Hematopoietic multipotent progenitor cell (in vitro differentiated cells): ENCODE data around the gene CACNA2D4. TPM values are rescaled to one million over a fixed set of nuclear protein-coding genes. Genes with fewer than 3 reads are reported as not detected.
"Not testable (repeated sequence)": the region's sequence is repeated elsewhere in the genome, so short reads cannot be mapped to it uniquely, and the experiment has no call there.

Source experiments
- DNase-seq, 3 donors: peaks; one replicate each; pipeline ENCODE4 v3.0.0-alpha.2; 2011 to 2015; ENCODE audit warnings: low read depth in 2 of 3, low spot score in 2 of 3
- total RNA-seq: library from RNA; depleted of rRNA; stranded (reverse); fragments of >200 nt; gene quantifications from one replicate; pipeline ENCODE4 v1.2.3, GENCODE V29; 2012

The CACNA2D4 gene, protein sequence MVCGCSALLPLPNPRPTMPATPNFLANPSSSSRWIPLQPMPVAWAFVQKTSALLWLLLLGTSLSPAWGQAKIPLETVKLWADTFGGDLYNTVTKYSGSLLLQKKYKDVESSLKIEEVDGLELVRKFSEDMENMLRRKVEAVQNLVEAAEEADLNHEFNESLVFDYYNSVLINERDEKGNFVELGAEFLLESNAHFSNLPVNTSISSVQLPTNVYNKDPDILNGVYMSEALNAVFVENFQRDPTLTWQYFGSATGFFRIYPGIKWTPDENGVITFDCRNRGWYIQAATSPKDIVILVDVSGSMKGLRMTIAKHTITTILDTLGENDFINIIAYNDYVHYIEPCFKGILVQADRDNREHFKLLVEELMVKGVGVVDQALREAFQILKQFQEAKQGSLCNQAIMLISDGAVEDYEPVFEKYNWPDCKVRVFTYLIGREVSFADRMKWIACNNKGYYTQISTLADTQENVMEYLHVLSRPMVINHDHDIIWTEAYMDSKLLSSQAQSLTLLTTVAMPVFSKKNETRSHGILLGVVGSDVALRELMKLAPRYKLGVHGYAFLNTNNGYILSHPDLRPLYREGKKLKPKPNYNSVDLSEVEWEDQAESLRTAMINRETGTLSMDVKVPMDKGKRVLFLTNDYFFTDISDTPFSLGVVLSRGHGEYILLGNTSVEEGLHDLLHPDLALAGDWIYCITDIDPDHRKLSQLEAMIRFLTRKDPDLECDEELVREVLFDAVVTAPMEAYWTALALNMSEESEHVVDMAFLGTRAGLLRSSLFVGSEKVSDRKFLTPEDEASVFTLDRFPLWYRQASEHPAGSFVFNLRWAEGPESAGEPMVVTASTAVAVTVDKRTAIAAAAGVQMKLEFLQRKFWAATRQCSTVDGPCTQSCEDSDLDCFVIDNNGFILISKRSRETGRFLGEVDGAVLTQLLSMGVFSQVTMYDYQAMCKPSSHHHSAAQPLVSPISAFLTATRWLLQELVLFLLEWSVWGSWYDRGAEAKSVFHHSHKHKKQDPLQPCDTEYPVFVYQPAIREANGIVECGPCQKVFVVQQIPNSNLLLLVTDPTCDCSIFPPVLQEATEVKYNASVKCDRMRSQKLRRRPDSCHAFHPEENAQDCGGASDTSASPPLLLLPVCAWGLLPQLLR
- 9.4 TPM for total RNA-seq

GRCh38 chr12:1918081-1918883 lies at the start of gene CACNA2D4:
CACNA2D4 (minus strand) TSS chr12:1918652; CDS start chr12:1918473, 179 bp downstream.
- DNase-seq: peak in 1 of 3 donors; percentile 45

GRCh38 chr12:1966561-1967226 lies 48.2 kb upstream of the CACNA2D4 start:
- no peak for DNase-seq

DNA sequence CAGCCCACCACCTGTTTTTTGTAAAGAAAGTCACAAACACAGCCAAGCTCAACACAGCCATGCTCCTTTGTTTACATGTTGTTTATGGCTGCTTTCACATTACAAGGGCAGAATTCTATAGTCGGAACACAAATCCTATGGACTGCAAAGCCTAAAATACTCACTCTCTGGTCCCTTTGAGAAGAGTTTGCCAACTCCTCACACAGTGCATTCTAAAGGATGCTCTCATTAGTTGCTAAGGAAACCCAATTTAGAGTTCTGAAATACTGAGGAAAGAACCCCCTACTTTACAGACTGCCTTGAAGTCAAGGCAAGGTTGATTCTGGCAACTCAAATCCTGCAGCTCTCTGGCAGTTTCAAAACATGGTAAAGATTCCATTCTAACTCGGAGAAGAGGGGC lies 47.5 kb upstream of the CACNA2D4 start:
- DNase-seq: no peak

DNA sequence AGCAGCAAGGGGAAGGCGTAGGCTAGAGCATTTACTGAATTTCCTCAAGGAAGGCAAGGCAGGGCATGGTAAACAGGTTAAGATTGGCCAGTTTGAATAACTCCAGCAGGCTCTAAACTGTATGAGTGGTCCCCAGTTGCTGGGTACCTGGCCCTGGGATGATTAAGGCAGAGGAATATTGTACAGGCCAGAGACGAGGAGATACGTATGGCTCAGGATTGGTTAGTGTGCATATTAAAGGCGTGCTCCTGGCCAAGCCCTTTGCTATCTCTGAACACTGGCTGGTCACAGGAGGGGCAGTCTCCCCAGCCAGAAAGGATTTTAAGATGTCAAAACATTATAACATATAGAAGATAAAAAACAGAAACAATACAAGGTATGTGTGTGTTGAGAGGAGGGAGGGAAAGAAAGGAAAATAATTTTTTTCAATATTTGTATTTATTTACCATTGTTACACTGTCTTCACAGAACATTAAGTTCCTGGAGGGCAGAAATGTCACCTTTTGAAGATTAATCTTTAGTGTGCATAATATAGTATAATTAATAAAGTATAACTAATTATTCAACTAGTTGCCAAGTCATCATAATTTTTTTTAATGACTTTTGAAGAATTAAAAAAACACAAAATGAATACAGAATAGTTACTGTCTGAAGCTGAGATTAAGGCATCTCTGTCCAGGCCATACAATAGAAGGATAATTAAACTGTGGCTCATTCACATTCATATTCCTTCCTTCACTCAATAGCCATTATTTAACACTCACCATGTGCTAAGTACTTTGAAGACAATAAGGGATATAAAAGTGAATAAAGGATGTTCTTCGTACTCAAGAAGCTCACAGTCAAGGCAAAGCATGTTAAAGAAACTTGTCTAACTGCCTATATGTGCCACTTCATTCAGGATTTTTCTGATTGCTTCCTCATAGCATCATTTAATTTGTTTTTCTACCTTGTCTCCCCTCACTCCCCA lies 43.9 kb upstream of the CACNA2D4 start:
- no peak for DNase-seq

DNA sequence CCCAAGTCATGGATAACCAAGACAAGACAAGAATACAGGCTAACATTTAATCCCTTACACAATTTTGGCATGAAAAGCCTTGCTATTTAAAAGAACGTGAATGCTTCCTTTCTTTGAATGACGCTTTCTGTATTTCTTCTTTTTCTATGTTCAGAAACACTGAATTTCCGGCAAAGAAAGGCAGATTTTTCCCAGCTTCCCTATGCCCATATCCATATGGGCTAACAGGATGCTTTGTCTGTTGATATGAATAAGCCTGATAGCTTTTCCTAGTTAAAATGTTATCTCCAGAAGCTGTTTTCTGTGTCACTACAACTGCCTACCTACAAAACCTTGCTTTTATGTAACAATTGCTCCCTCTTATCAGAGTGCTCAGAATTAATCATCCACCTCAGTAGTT lies 38.3 kb upstream of the CACNA2D4 start:
- DNase-seq: no peak

GRCh38 chr12:1949771-1950470 lies 31.5 kb upstream of the CACNA2D4 start:
- DNase-seq: no peak

- DNase-seq: no peak
These were observed 30.4 kb upstream of the CACNA2D4 start for GRCh38 chr12:1948883-1949282.

GRCh38 chr12:1947081-1947480 lies 28.6 kb upstream of the CACNA2D4 start:
- DNase-seq: no peak

GRCh38 chr12:1946296-1946695 lies 27.8 kb upstream of the CACNA2D4 start:
- DNase-seq: no peak

DNA sequence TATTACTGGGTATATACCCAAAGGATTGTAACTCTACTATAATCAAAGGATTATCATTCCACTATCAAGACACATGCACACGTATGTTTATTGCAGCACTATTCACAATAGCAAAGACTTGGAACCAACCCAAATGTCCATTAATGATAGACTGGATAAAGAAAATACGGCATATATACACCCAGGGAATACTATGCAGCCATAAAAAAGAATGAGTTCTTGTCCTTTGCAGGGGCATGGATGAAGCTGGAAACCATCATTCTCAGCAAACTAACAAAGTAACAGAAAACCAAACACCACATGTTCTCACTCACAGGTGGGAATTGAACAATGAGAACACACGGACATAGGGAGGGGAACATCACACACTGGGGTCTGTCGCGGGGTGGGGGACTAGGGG lies 27.1 kb upstream of the CACNA2D4 start:
- DNase-seq: not testable (repeated sequence)

DNA sequence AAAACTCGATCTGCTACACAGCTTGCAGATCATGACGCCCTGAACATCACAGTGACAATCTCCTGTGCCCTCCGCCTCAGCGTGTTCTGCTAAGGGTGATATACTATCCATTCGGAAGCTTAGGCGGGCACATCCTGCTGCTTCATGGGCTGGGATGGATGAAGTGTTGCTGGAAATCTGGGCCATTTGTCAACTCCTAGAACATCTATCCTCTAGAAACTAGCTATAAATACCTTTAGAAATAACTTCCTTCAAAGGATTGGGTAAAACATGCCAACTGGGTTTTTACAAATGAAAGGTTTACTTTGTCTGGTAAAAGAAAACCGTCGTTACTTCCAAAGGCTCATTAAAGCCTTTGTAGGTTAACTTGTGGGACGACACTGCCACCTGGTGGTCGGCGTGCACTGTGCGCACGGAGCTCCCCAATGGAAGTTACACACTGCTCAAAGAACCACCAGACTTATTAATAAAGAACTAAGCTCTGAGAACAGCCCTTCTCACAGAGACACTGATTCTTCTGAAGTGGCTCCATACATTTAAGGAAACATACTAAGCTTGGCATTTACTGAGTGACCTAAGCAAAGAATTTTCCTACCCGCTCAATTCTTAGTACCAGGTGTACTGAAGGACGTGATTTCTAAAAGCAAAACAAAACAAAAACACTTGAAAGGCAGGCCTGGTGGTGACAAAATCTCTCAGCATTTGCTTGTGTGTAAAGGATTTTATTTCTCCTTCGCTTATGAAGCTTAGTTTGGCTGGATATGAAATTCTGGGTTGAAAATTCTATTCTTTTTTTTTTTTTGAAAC lies 21.6 kb upstream of the CACNA2D4 start:
- peak; percentile 81 to 89 (median 83) for DNase-seq

DNA sequence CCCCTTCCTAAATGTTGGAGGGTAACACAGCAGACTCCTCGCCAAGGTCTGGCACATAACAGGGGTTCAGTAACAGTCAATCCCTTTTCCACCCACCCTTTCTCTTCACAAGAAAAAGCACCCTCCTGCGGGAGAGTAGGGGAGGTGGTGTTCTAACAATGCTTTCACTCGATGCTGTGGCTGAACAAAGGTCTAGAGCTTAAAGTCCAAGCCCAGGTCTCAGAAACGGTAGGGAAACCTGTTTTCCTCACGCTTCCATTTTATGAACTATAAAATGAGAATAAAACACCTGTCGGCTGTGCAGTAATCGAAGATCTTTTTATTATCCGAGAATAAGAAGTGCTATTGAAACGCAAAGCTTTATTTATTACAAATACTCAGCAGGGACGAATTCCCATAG lies 20.9 kb upstream of the CACNA2D4 start:
- DNase-seq: no peak

DNA sequence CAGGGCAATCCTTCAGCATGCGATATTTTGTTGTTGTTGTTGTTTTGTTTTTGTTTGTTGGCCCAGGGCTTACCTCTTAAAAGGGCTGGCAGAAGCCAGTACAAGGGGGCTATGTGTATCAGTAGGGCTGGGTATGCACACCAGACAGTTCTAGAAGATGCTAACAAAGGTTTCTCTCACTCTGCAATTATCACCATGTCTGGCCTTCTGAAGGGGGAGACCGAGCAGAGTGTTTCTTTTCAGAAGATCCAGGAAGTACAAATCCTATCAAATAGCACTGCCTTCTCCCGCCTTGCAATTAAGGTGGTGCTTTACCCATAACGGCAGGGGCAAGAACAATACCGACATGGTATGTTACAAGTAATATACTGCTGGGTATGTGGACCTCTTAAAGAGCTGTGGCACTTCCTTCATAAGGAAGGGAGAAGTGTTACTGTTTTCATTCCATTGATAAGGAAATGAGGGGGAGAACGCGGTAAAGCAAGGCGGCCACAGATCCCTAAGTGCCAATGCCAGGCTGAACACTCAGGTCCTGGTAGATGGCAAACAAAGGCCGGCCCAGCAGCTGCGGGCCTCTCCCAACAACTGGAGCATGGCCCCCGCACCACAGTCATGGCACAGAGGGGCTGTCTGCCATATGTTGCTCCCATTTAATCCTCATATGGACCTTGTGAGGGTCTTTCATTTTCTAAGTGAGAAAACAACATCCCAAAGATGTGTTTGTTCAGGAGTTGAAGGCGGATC lies 19.2 kb upstream of the CACNA2D4 start:
- no peak for DNase-seq

DNA sequence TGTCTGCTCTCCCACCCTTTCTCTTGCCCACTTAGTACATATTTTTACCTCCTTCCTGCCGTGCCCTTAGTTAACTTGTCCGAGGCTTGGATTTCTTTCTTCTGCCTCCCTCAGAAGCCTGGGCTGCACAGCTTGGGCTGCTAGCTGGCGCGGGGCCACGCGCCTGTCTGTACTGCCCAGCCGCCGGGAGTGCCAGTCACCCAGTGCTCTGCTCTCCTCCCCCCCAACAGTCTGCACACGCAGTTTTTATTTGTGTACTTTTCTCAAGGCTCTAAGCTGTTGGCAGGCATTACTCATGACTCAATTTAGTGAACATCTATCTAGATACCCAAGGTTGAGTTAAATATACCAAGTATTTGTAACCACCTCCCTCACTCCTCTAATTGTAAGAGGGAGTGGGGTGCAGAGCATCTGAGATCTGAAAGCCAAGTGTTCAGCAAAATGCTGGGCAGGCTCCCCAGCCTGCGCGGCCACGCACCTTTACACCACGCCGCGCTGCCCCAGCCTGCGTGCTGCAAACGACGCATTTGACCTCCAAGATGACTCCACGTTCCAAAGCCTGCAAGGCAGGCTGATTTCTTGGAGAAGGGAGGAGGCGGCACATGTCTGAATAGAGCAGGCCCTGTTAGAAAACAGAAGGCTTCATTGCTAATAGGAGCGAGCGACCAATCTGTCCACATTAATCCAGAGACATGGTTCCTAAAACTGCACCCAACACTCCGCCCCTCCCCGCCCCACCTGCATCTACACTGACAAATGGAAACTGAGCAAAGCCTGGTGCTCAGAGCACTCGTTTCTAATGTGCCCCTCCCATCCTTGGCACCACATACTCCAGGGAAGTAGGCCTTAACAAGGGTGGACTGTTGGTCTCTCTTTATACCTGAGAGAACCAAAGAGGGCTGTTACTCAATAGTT lies 18.2 kb upstream of the CACNA2D4 start:
- DNase-seq: no peak

- DNase-seq: no peak
These were observed 17.4 kb upstream of the CACNA2D4 start for GRCh38 chr12:1935700-1936378.
